Measurements from ENCODE around the gene CREB3L2. TPM values are rescaled to one million over a fixed set of nuclear protein-coding genes. Genes with fewer than 3 reads are reported as not detected.

The CREB3L2 gene
- total RNA-seq, 1 donor from 2014 or later: 65.9 TPM

- Mint-ChIP-seq H3K36me3 (ENCODE audit: insufficient read depth) (peaks cover 19% of the 10 kb centered on the region), H3K4me1 (ENCODE audit: low read depth) (peaks cover 34% of the 10 kb centered on the region), H3K27ac (no peak overlapping the region), H3K27me3 (no peaks in the 10 kb centered on the region), H3K4me3 (ENCODE audit: low read depth) (no peak overlapping the region), H3K9me3 (ENCODE audit: low read depth) (no peaks in the 10 kb centered on the region)
- no peak for TF ChIP-seq CTCF (IDR thresholded peaks at IDR 0.05; ENCODE audit: unreplicated experiment)
- DNase-seq (ENCODE audit: low spot score, unreplicated experiment): no peak
These were observed 3.6 kb downstream of the CREB3L2 start for GRCh38 chr7:137998250-137998649.

GRCh38 chr7:137996871-137997270 lies 5.0 kb downstream of the CREB3L2 start:
- H3K4me1 Mint-ChIP-seq (ENCODE audit: low read depth): peaks cover 41% of the 10 kb centered on the region
- no peaks in the 10 kb centered on the region for H3K9me3 Mint-ChIP-seq (ENCODE audit: low read depth)
- TF ChIP-seq CTCF (IDR thresholded peaks at IDR 0.05; ENCODE audit: unreplicated experiment): no peak
- H3K4me3 Mint-ChIP-seq (ENCODE audit: low read depth): no peak overlapping the region
- H3K27ac Mint-ChIP-seq: no peak overlapping the region
- DNase-seq (ENCODE audit: low spot score, unreplicated experiment): no peak
- H3K27me3 Mint-ChIP-seq: no peaks in the 10 kb centered on the region
- H3K36me3 Mint-ChIP-seq (ENCODE audit: insufficient read depth): peaks cover 19% of the 10 kb centered on the region

GRCh38 chr7:137996386-137996851 lies 5.5 kb downstream of the CREB3L2 start:
- H3K4me3 Mint-ChIP-seq (ENCODE audit: low read depth): no peak overlapping the region
- peaks cover 19% of the 10 kb centered on the region for H3K36me3 Mint-ChIP-seq (ENCODE audit: insufficient read depth)
- H3K9me3 Mint-ChIP-seq (ENCODE audit: low read depth): no peaks in the 10 kb centered on the region
- no peaks in the 10 kb centered on the region for H3K27me3 Mint-ChIP-seq
- no peak for DNase-seq (ENCODE audit: low spot score, unreplicated experiment)
- no peak overlapping the region for H3K27ac Mint-ChIP-seq
- TF ChIP-seq CTCF (IDR thresholded peaks at IDR 0.05; ENCODE audit: unreplicated experiment): no peak
- peaks cover 43% of the 10 kb centered on the region for H3K4me1 Mint-ChIP-seq (ENCODE audit: low read depth)

- Mint-ChIP-seq H3K4me1 (ENCODE audit: low read depth) (peaks cover 31% of the 10 kb centered on the region), H3K27ac (peak overlapping the region; percentile 50), H3K36me3 (ENCODE audit: insufficient read depth) (peaks cover 19% of the 10 kb centered on the region), H3K9me3 (ENCODE audit: low read depth) (no peaks in the 10 kb centered on the region), H3K27me3 (no peaks in the 10 kb centered on the region), H3K4me3 (ENCODE audit: low read depth) (no peak overlapping the region)
- no peak for TF ChIP-seq CTCF (IDR thresholded peaks at IDR 0.05; ENCODE audit: unreplicated experiment)
- DNase-seq (ENCODE audit: low spot score, unreplicated experiment): no peak
These were observed 7.7 kb downstream of the CREB3L2 start for GRCh38 chr7:137994216-137994615.

GRCh38 chr7:137993395-137993743 lies 8.5 kb downstream of the CREB3L2 start:
- Mint-ChIP-seq H3K4me1 (ENCODE audit: low read depth) (peaks cover 25% of the 10 kb centered on the region), H3K9me3 (ENCODE audit: low read depth) (no peaks in the 10 kb centered on the region), H3K27me3 (no peaks in the 10 kb centered on the region), H3K4me3 (ENCODE audit: low read depth) (no peak overlapping the region), H3K27ac (peak overlapping the region; percentile 38), H3K36me3 (ENCODE audit: insufficient read depth) (peaks cover 14% of the 10 kb centered on the region)
- TF ChIP-seq CTCF (IDR thresholded peaks at IDR 0.05; ENCODE audit: unreplicated experiment): no peak
- no peak for DNase-seq (ENCODE audit: low spot score, unreplicated experiment)
